ENCODE results near the gene CHCHD3.

GRCh38 chr7:132979524-132979923 lies 102.4 kb downstream of the CHCHD3 start:
- TF ChIP-seq CTCF (IDR thresholded peaks at IDR 0.05) (no peak), POLR2A (IDR thresholded peaks at IDR 0.05) (no peak), EP300 (IDR thresholded peaks at IDR 0.05) (no peak)

Data from tibial nerve (tissue), 4 donors.